RWPE1 (cell line): ENCODE measurements around the gene SLC8A2.

Source experiments
- CTCF ChIA-PET: fragments of 350-600 bp; sonication (Branson Sonifier 250); formaldehyde crosslinking; extraction: SDS; loops from one replicate; lab custom pipeline; 2021; lab: Yijun Ruan, JAX
- POLR2A ChIA-PET: fragments of 400-600 bp; formaldehyde crosslinking; extraction: SDS; loops from one replicate; lab custom pipeline; 2020; ENCODE audit warnings: antibody characterized with exemption; ENCODE audit not compliant: low non-redundant PET; lab: Yijun Ruan, JAX
- DNase-seq: peaks from one replicate; pipeline ENCODE4 v3.0.0; 2012; ENCODE audit warnings: low spot score
- H3K27ac ChIP-seq: fragments of 450-650 bp; 2 replicates; pipeline ENCODE4 v1.5.1; 2017
- CTCF ChIP-seq: fragments of 450-650 bp; conservative IDR thresholded peaks from 2 replicates; pipeline ENCODE4 v1.5.1; 2017; ENCODE audit warnings: low read depth, mild to moderate bottlenecking

Gene SLC8A2

GRCh38 chr19:47483200-47483599, 11.5 kb upstream of the SLC8A2 start:
- POLR2A ChIA-PET = no interaction called here
- TF ChIP-seq CTCF = no peak
- CTCF ChIA-PET = interaction anchor here (0.9 to 1.5 kb wide), 5 partner anchors 12 to 215 kb away, joined by 3 to 7 read pairs (median 3); no protein-coding TSS in a partner anchor
- no peak for DNase-seq
- H3K27ac ChIP-seq = peak overlapping the region; percentile 89

GRCh38 chr19:47481460-47482052, 9.9 kb upstream of the SLC8A2 start:
- ChIA-PET CTCF (no interaction called here), POLR2A (interaction anchor here (0.7 kb wide), 1 partner anchor 11 kb away, joined by 9 read pairs; no protein-coding TSS in a partner anchor)
- no peak for TF ChIP-seq CTCF

GRCh38 chr19:47480658-47481057, 9.0 kb upstream of the SLC8A2 start:
- CTCF ChIA-PET = interaction anchor here (0.7 to 1.8 kb wide), 2 partner anchors 131 to 217 kb away, joined by 3 to 6 read pairs; partner anchors contain the start of gene DHX34
- POLR2A ChIA-PET = no interaction called here
- no peak overlapping the region for H3K27ac ChIP-seq
- DNase-seq = no peak
- no peak for TF ChIP-seq CTCF

More at GRCh38 chr19:47481460-47482052, 9.9 kb upstream of the SLC8A2 start:
- no peak for DNase-seq
- H3K27ac ChIP-seq = no peak overlapping the region

GRCh38 chr19:47479701-47480503, 8.2 kb upstream of the SLC8A2 start:
- ChIA-PET POLR2A (no interaction called here), CTCF (interaction anchor here (0.7 to 1.8 kb wide), 3 partner anchors 43 to 218 kb away, joined by 3 to 9 read pairs (median 6); partner anchors contain the start of gene DHX34)
- no peak for TF ChIP-seq CTCF
- DNase-seq = no peak
- H3K27ac ChIP-seq = no peak overlapping the region

- ChIA-PET CTCF (interaction anchor here (0.6 kb wide), 1 partner anchor 98 kb away, joined by 5 read pairs; no protein-coding TSS in a partner anchor), POLR2A (no interaction called here)
- H3K27ac ChIP-seq = no peak overlapping the region
- no peak for TF ChIP-seq CTCF
- DNase-seq = no peak
Measured at GRCh38 chr19:47476438-47476972, 4.8 kb upstream of the SLC8A2 start.

- CTCF ChIA-PET = interaction anchor here (0.5 to 0.9 kb wide), 3 partner anchors 9 to 231 kb away, joined by 4 to 5 read pairs (median 5); partner anchors contain the start of gene KPTN
Measured at GRCh38 chr19:47475465-47475864, 3.8 kb upstream of the SLC8A2 start.

More at GRCh38 chr19:47475465-47475864, 3.8 kb upstream of the SLC8A2 start:
- no peak for DNase-seq
- POLR2A ChIA-PET = no interaction called here
- H3K27ac ChIP-seq = no peak overlapping the region
- TF ChIP-seq CTCF = no peak
